CD4-positive, alpha-beta T cell treated with Interleukin-21 for 1 hour (primary cell): ENCODE results near the gene PER2.
"Not testable (repeated sequence)": the region's sequence is repeated elsewhere in the genome, so short reads cannot be mapped to it uniquely, and the experiment has no call there.

Experiments
- DNase-seq: peaks from one replicate; pipeline ENCODE4 v3.0.0-alpha.2; 2020

Gene PER2

GRCh38 chr2:238286987-238287736 is 1.2 kb downstream of the PER2 start:
- no peak for DNase-seq

DNA sequence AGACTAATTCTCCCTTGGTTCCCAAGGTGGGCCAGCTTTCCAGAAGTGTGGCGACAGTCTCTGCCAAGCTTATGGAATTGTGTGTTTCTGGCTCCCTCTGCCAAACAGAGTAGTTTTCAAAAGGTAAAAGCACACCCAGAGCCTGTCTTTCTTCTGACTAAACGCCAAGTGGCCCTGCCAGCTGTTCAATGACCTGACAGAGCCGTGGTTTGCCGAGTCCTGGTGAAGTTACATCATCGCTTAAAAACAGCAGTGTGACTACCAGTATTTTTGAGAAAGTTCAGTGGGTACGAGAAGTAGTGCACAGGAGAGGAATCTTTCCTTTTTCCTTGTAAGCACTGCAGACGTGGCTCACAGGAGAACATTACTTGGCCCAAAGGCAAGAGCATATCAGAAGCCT is 1.9 kb downstream of the PER2 start:
- DNase-seq: no peak

DNA sequence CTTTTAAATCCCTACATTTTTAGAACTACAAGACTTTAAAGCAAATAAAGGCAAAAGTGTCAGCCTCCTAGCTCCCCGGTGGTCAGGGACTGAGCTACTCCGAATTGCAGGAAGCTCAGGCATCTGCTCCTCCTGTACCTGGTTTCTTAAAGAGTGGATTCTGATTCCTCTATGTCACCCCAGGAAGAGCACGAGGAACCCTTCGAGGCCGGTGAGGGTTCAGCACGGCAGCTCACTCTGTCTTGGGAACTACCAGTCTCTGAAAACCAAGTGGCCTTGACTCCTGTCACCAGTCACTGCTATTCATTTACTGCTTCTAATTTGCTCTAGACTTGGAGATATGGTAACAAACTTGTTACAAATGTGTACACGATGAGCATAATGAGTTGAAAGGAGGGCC is 2.3 kb downstream of the PER2 start:
- no peak for DNase-seq

GRCh38 chr2:238285653-238286082 is 2.7 kb downstream of the PER2 start:
- DNase-seq: no peak

DNA sequence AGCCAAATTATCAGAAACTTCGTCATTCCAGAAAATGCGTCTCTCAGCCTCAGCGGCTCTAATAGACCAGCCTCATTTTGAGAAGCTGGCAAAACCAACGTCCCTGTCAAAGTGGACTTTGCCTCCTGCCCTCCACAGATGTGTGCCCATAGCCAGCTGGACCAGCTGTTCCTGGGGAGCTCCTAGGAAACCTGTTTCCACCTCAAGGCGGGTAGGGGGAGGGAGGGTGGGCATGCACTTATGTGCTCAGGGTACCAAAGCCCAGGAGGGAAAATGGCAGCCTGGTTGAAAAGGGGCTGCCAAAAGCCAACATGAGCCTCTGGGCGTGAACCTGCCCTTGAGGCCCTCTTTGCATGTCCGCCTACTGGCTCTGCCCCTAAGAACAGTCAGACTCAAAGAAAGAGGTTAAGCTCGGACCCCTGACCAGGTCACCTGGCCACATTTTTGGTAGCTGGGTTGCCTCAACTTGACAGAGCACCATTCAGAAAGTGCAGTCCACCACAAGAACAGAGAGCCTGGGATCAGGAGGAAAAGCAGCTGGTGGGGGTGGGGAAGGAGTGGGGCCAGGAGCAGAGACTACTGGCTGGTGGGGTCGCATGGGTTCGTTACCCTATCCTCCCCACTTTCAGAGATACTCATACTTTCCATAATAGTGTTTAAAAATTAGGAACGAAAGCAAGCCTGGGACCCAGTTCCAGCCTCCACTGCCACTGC is 3.5 kb downstream of the PER2 start:
- DNase-seq: no peak

- no peak for DNase-seq
Measured at GRCh38 chr2:238282861-238283738, 5.3 kb downstream of the PER2 start.

DNA sequence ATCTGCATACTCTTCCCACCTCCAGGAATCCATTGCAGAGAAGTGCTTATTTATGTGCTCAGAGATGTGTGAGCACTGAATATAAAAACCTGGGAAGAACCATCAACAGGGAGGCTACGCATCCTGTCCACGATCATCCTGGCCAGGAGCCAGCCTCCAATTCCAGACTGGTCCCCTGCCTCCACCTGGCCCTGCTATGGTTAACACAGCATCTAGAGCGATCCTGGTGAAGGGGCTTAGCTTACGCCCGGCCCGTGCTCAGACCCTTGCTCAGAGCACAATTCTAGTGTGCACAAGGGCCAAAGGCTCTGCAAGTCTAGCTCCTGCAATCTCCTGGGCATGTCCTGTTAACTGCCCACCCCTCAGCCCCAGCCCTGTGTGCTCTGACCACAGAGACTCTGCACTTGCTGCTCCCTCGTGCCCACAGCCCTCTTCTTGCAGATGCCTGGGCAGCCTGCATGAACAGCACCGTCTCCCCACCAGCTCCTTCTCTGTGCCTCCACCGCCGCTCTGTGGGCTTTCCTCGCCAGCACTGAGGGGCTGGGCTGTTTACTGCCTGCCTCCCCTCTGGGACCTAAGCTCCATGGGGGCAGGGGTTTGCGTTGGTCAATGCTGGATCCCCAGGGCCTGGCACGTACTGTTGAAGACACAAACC is 6.5 kb downstream of the PER2 start:
- DNase-seq: no peak

DNA sequence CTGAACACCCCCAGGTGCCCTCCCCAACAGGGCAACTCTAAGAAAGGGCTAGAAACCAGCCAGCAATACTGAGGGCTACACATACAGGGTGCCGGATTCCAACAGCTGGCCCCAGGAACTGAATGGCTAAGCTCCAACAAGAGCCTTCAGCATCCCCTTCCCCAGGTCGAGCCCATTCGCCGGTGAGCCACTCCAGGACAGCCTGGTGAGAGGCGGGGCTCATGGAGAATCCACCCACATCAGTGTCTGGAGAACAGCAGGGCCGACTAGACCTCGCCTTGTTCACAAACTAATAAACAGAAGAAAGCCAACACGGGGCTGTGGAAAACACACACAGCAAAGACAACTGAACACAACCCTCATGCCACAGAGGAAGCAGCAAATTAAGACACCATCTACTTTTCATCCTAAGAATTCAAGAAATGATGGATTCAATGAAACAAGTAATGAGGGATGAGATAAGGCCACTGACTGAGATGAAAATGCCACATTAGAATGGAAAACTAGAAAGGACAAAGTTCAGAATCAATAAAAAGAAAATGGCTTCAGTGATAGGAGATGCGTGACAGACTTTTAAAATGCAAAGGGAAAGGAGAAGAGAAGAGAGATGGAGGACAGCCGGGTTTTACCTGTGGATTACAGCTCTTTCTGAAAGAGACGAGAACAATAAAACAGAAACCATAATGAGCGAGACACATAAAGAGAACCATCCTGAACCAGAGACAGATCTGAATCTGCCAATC is 8.2 kb downstream of the PER2 start:
- no peak for DNase-seq

- no peak for DNase-seq
Measured at GRCh38 chr2:238279324-238279682, 9.1 kb downstream of the PER2 start.

- DNase-seq: no peak
Measured at GRCh38 chr2:238278626-238279323, 9.6 kb downstream of the PER2 start.

GRCh38 chr2:238277695-238278094 is 10.7 kb downstream of the PER2 start:
- DNase-seq: no peak

GRCh38 chr2:238274152-238274865 is 14.1 kb downstream of the PER2 start:
- DNase-seq: no peak

- DNase-seq: not testable (repeated sequence)
Measured at GRCh38 chr2:238273433-238273832, 15.0 kb downstream of the PER2 start.

DNA sequence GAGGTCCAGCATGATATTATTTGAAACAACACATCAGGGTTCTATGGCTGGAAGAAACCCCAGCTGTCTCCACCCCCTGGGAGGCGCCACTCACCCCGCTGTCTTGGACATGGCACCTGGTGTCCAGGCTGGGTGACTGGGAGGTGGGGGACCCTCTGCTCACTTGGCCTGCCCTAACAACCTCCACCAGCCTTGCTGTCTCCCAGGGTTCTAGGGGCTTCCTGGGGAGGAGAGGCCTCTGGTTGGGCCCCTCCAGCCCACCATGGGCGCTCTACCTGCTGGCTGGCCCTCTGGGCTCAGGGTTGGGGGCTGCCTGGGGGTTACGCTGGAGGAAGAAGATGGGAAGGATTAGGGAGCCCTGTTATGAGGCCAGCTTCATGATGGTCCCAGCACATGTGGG is 16.3 kb downstream of the PER2 start:
- no peak for DNase-seq

DNA sequence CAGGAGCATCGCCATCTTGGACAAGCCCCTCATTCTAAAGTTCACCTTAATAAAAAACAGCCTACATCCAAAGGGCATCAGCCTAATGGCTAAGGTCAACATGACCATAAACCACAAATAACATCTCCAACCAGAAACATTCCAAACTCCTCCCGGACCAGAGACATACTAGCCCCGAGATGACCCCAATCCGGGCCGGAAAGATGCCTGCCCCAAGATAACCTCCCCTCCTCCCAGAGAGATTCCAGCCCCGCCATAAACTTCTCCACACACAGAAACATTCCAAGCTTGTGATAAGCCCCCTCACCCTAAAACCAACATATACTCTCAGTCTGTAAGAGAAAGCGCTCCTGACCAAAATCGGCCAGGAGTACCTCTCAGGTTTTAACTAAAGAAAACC is 16.7 kb downstream of the PER2 start:
- not testable (repeated sequence) for DNase-seq

DNA sequence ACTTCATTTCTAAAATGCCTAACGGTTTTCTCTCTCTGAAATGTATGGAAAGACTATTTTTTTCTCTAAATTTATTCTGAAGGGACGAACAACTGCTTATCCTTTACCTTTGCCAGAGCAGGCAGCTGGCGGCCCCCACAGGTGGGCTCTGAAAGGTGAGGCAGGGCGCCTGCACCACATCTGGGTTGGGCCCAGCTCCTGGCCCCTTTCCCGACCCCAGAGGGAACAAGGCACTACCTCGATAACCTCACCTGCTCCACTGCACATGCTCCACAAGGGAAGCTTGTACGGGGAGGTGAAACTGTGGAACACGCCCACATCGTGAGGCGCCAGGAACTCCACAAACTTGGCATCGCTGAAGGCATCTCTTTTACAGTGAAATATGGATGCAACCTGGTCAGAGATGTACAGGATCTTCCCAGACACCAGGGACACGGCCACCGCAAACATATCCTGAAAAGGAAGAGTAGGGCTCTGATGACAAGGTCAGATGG is 17.3 kb downstream of the PER2 start:
- DNase-seq: no peak

GRCh38 chr2:238270606-238271005 is 17.8 kb downstream of the PER2 start:
- no peak for DNase-seq

GRCh38 chr2:238269741-238270140 is 18.7 kb downstream of the PER2 start:
- DNase-seq: no peak

DNA sequence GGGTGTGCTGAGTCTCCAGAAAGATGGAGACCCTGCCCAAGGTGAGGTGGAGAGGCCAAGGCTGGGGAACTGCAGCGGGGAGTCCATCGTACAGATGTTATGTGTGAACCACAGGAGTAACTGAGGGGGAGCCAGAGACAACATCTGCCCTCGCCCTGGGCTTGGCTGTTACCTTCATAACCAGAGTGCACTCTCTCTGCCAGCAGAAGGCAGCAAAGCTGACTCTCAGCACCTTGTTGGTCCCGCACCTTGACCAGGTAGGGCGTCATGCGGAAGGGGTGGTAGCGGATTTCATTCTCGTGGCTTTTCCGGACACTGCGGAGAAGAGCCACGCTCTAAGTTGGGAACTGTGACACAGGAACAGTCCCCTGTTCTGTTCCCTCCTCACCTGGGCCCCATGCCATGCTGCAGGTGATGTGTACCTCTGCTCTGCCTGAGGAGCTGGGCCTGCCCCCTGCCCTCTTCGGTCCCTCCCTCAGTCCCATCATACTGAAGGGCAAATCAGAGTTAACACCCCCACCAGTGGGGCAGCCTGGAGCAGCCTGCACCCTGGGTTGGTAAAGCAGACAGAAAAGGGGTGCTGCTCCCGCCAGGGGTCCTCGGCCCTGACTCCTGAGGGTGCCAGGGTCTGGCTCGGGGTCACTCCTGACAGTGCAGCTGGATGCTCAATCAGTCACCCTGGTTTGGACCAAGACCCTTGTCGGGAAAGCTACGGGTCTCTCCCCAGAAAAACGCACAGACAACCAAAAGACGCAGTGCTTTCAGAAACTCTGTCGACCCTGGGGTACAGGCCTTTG is 20.3 kb downstream of the PER2 start:
- DNase-seq: no peak

DNA sequence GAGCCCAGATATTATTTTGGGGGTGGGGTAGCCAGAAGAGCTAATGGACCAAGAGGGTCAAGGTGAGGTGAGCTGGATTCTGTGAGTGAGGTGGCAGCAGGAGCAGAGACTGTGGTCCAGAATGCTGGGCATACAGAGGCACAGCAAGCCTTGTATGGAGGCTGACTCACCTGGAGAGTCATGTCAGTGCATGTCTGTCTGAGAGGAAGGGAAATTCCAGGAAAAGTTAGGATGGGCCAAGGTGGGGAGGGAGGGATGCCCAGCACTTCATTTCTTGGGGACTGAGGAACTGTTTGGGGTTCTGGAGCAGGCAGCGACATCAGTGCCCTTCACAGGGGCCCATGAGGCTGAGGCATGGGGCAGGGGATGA is 21.1 kb downstream of the PER2 start:
- DNase-seq: no peak
